ENCODE data around the gene DIS3L2. TPM values are rescaled to one million over a fixed set of nuclear protein-coding genes. Genes with fewer than 3 reads are reported as not detected.
A peak's percentile ranks its signal among the peaks of the same experiment; 100 is the strongest.

DIS3L2 gene
- total and polyA plus RNA-seq, 12 donors: 20.0 to 54.7 (median 30.5) TPM

- Histone ChIP-seq H3K27me3 (no peaks in the 10 kb centered on the region), H3K36me3 (replicated peaks in 1 of 2) (no peaks in the 10 kb centered on the region), H3K27ac (no peak overlapping the region), H3K4me1 (replicated peaks in 1 of 2) (peaks cover 0 to 16% of the 10 kb centered on the region in 2 donors), H3K9me3 (replicated peaks in 1 of 3) (no peaks in the 10 kb centered on the region), H3K4me3 (no peak overlapping the region)
- 75 to 88% (median 81%) methylated on average over 5 of the region's 5 CpGs for WGBS, 4 donors
- intact Hi-C loops (cut with DNase I): no loop called here
- no peak for TF ChIP-seq POLR2A (IDR thresholded peaks at IDR 0.05)
- TF ChIP-seq, protein P1, sequence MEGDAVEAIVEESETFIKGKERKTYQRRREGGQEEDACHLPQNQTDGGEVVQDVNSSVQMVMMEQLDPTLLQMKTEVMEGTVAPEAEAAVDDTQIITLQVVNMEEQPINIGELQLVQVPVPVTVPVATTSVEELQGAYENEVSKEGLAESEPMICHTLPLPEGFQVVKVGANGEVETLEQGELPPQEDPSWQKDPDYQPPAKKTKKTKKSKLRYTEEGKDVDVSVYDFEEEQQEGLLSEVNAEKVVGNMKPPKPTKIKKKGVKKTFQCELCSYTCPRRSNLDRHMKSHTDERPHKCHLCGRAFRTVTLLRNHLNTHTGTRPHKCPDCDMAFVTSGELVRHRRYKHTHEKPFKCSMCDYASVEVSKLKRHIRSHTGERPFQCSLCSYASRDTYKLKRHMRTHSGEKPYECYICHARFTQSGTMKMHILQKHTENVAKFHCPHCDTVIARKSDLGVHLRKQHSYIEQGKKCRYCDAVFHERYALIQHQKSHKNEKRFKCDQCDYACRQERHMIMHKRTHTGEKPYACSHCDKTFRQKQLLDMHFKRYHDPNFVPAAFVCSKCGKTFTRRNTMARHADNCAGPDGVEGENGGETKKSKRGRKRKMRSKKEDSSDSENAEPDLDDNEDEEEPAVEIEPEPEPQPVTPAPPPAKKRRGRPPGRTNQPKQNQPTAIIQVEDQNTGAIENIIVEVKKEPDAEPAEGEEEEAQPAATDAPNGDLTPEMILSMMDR (IDR thresholded peaks at IDR 0.05): no peak
- DNase-seq: no peak
Measured at GRCh38 chr2:232085164-232085563, 123.7 kb downstream of the DIS3L2 start.

GRCh38 chr2:232085826-232086425, 124.4 kb downstream of the DIS3L2 start:
- Histone ChIP-seq H3K4me1 (replicated peaks in 1 of 2) (peaks cover 0 to 16% of the 10 kb centered on the region in 2 donors), H3K4me3 (no peak overlapping the region), H3K27me3 (no peaks in the 10 kb centered on the region), H3K36me3 (replicated peaks in 1 of 2) (no peaks in the 10 kb centered on the region), H3K27ac (no peak overlapping the region), H3K9me3 (replicated peaks in 1 of 3) (no peaks in the 10 kb centered on the region)
- WGBS, 4 donors: 77 to 87% (median 83%) methylated on average over 16 of the region's 16 CpGs
- intact Hi-C loops (cut with DNase I): no loop called here
- peak in 3 of 7 donors; percentile 24 to 40 (median 30) for DNase-seq
- TF ChIP-seq, protein P1 (IDR thresholded peaks at IDR 0.05): no peak
- no peak for TF ChIP-seq POLR2A (IDR thresholded peaks at IDR 0.05)

- Histone ChIP-seq H3K4me3 (no peak overlapping the region), H3K27ac (no peak overlapping the region), H3K36me3 (replicated peaks in 1 of 2) (no peaks in the 10 kb centered on the region), H3K4me1 (replicated peaks in 1 of 2) (peaks cover 0 to 16% of the 10 kb centered on the region in 2 donors), H3K27me3 (no peaks in the 10 kb centered on the region), H3K9me3 (replicated peaks in 1 of 3) (no peaks in the 10 kb centered on the region)
- no peak for TF ChIP-seq POLR2A (IDR thresholded peaks at IDR 0.05)
- TF ChIP-seq, protein P1 (IDR thresholded peaks at IDR 0.05): no peak
- 28 to 57% (median 43%) methylated on average over 5 of the region's 5 CpGs for WGBS, 4 donors
- intact Hi-C loops (cut with DNase I): no loop called here
- peak in 4 of 7 donors; percentile 15 to 71 (median 52) for DNase-seq
Measured at GRCh38 chr2:232088771-232089170, 127.3 kb downstream of the DIS3L2 start.

GRCh38 chr2:232094201-232094600, 132.7 kb downstream of the DIS3L2 start:
- 95 to 99% (median 97%) methylated on average over 3 of the region's 3 CpGs for WGBS, 4 donors
- Histone ChIP-seq H3K27ac (no peak overlapping the region), H3K4me1 (replicated peaks in 1 of 2) (peaks cover 0 to 3% of the 10 kb centered on the region in 2 donors), H3K9me3 (replicated peaks in 1 of 3) (peaks cover 0 to 7% (median 0%) of the 10 kb centered on the region in 3 donors), H3K27me3 (no peaks in the 10 kb centered on the region), H3K36me3 (replicated peaks in 1 of 2) (no peaks in the 10 kb centered on the region), H3K4me3 (no peak overlapping the region)
- DNase-seq: no peak
- intact Hi-C loops (cut with DNase I): no loop called here
- no peak for TF ChIP-seq POLR2A (IDR thresholded peaks at IDR 0.05)
- TF ChIP-seq, protein P1 (IDR thresholded peaks at IDR 0.05): no peak
